OCI-LY1 (cell line): ENCODE data around the gene NPAS3.

Experiments used
- H2AFZ ChIP-seq: fragments of 200-600 bp; sonication (generic), shearing (Covaris generic); 2 replicates; pipeline ENCODE4 v1.6.0; 2014; ENCODE audit warnings: antibody characterized with exemption, mild to moderate bottlenecking, low read length
- H3F3A ChIP-seq: fragments of 200-600 bp; sonication (generic), shearing (Covaris generic); 2 replicates; pipeline ENCODE4 v1.6.0; 2014; ENCODE audit warnings: mild to moderate bottlenecking, antibody characterized with exemption, low read length, moderate library complexity; ENCODE audit not compliant: insufficient read depth
- H3K27ac ChIP-seq: fragments of 200-600 bp; sonication (generic); 2 replicates; pipeline ENCODE4 v1.5.1; 2014; ENCODE audit warnings: low read length, mixed run types, mild to moderate bottlenecking, low read depth; ENCODE audit not compliant: poor library complexity, severe bottlenecking
- H3K27me3 ChIP-seq: fragments of 200-600 bp; sonication (generic); 2 replicates; pipeline ENCODE4 v1.6.0; 2014; ENCODE audit warnings: antibody characterized with exemption, mild to moderate bottlenecking, low read length, moderate library complexity; ENCODE audit not compliant: insufficient read depth
- H3K36me3 ChIP-seq: fragments of 200-600 bp; sonication (generic); 2 replicates; pipeline ENCODE4 v1.6.1; 2014; ENCODE audit warnings: mild to moderate bottlenecking, antibody characterized with exemption, low read length, moderate library complexity, mixed read lengths; ENCODE audit not compliant: insufficient read depth
- H3K4me1 ChIP-seq: fragments of 200-600 bp; sonication (generic); 2 replicates; pipeline ENCODE4 v1.5.1; 2014; ENCODE audit warnings: mild to moderate bottlenecking, low read length, moderate library complexity; ENCODE audit not compliant: insufficient read depth, severe bottlenecking
- H3K4me2 ChIP-seq: fragments of 200-600 bp; sonication (generic), shearing (Covaris generic); 2 replicates; pipeline ENCODE4 v1.6.1; 2014; ENCODE audit warnings: low read length
- H3K4me3 ChIP-seq: fragments of 200-600 bp; sonication (generic); 2 replicates; pipeline ENCODE4 v1.5.1; 2014; ENCODE audit warnings: low read length, low read depth, mild to moderate bottlenecking, mixed read lengths; ENCODE audit not compliant: poor library complexity, severe bottlenecking
- H3K79me2 ChIP-seq: fragments of 200-600 bp; shearing (Covaris generic); 2 replicates; pipeline ENCODE4 v1.6.1; 2016; ENCODE audit warnings: mixed run types, low read length, mixed read lengths; ENCODE audit not compliant: insufficient read depth
- H3K9ac ChIP-seq: fragments of 200-600 bp; sonication (generic), shearing (Covaris generic); 2 replicates; pipeline ENCODE4 v1.6.1; 2014; ENCODE audit warnings: mild to moderate bottlenecking, low read length, mixed read lengths
- H3K9me2 ChIP-seq: fragments of 200-600 bp; sonication (generic), shearing (Covaris generic); 2 replicates; pipeline ENCODE4 v1.6.1; 2014; ENCODE audit warnings: low read depth, mild to moderate bottlenecking, low read length, mixed read lengths
- H3K9me3 ChIP-seq: fragments of 200-600 bp; shearing (Covaris generic); 2 replicates; pipeline ENCODE4 v1.6.1; 2014; ENCODE audit warnings: low read length, mixed read lengths
- H4K20me1 ChIP-seq: fragments of 200-600 bp; sonication (generic), shearing (Covaris generic); 2 replicates; pipeline ENCODE4 v1.6.0; 2016; ENCODE audit warnings: mild to moderate bottlenecking, low read length; ENCODE audit not compliant: insufficient read depth
- CTCF ChIP-seq: fragments of 200-600 bp; sonication (generic), shearing (Covaris generic); IDR thresholded peaks from 2 replicates; pipeline ENCODE4 v1.5.1; 2017; ENCODE audit warnings: mild to moderate bottlenecking, antibody characterized with exemption, low read length, moderate library complexity, mixed read lengths
- EZH2 ChIP-seq: fragments of 200-600 bp; sonication (generic), shearing (Covaris generic); IDR thresholded peaks from 2 replicates; pipeline ENCODE4 v1.8.0; 2017; ENCODE audit warnings: borderline replicate concordance, mixed run types, mild to moderate bottlenecking, antibody characterized with exemption, low read length, moderate library complexity, mixed read lengths

The NPAS3 gene

DNA sequence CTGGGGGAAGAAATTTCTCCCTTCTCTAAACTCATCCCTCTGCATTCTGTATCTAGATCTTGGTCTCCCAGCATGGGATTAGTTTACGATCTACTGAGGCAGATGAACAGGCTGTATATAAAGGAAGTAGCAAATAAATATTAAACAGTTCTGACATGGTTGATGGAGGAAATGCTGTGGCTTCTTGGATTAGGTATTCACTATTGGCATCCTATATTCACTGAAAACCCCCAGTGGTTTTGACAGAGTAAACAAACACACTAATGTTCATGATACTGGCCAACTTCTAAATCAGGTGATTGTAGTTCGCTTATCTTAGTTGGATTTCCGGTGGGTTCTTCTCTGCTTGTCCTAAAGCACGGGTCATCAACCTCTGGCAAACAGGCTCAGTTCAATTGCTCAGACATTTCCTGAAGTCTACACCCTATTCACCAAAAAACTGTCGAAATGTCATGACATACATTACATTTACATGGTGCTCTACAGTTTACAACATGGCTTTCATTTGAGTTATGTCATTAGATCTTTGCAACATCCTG is 578.3 kb downstream of the NPAS3 start:
- Histone ChIP-seq H3F3A (no peaks in the 10 kb centered on the region), H3K9ac (no peak overlapping the region), H3K27ac (no peak overlapping the region), H2AFZ (no peak overlapping the region), H3K4me3 (no peak overlapping the region), H4K20me1 (no peaks in the 10 kb centered on the region), H3K27me3 (no peaks in the 10 kb centered on the region), H3K36me3 (no peaks in the 10 kb centered on the region), H3K4me2 (no peak overlapping the region), H3K79me2 (no peaks in the 10 kb centered on the region), H3K9me2 (no peaks in the 10 kb centered on the region), H3K4me1 (no peaks in the 10 kb centered on the region), H3K9me3 (no peaks in the 10 kb centered on the region)
- TF ChIP-seq CTCF (no peak), EZH2 (no peak)

DNA sequence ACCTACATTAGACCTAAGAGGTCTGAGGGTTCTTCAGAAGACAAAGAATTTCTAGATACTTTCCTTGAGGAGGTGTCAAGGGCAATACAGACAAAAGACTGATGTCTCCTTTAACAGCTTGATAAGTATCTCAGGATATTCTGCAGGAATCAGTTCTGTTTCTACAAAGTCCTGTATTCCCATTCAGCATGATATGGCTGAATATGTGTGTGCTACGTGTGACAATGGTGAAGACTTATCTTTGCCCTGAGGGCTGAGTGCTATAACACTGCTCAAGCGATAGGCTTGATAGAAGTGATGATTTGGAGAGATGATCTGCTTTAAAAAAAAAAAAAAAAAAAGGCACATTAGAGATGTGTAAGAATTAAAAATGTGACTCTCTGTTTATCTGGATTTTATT is 582.5 kb downstream of the NPAS3 start:
- Histone ChIP-seq H3K9ac (no peak overlapping the region), H3K79me2 (no peaks in the 10 kb centered on the region), H3K36me3 (no peaks in the 10 kb centered on the region), H3K4me1 (no peaks in the 10 kb centered on the region), H3K4me2 (no peak overlapping the region), H3K27me3 (no peaks in the 10 kb centered on the region), H3K27ac (no peak overlapping the region), H3F3A (no peaks in the 10 kb centered on the region), H3K4me3 (no peak overlapping the region), H2AFZ (no peak overlapping the region), H3K9me3 (no peaks in the 10 kb centered on the region), H3K9me2 (no peaks in the 10 kb centered on the region), H4K20me1 (no peaks in the 10 kb centered on the region)
- TF ChIP-seq EZH2 (no peak), CTCF (no peak)

DNA sequence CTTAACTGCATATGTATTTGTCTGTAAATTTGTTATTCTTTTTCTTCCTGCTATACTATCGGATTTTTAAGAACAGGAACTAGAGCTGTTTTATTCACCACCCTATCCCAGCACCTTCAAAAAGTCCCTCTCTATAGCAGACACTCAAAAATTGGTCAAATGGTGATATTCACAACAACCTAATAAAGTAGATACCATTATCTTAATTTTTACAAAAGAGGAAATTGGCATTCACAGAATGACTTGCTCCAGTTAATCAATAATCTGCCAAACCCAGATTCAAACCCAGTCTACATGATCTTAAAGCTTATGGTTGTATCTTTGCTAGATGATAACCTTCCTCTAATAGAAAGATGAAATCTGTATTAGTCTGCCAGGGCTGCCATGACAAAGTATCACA is 585.6 kb downstream of the NPAS3 start:
- no peaks in the 10 kb centered on the region for H4K20me1 ChIP-seq
- H3K4me2 ChIP-seq, result no peak overlapping the region
- no peaks in the 10 kb centered on the region for H3K9me3 ChIP-seq
- no peak overlapping the region for H3K27ac ChIP-seq
- no peaks in the 10 kb centered on the region for H3F3A ChIP-seq
- H2AFZ ChIP-seq, result no peak overlapping the region
- no peaks in the 10 kb centered on the region for H3K9me2 ChIP-seq
- no peak for TF ChIP-seq EZH2
- no peak for TF ChIP-seq CTCF
- no peaks in the 10 kb centered on the region for H3K27me3 ChIP-seq
- H3K79me2 ChIP-seq, result no peaks in the 10 kb centered on the region
- no peak overlapping the region for H3K4me3 ChIP-seq
- H3K9ac ChIP-seq, result no peak overlapping the region
- no peaks in the 10 kb centered on the region for H3K36me3 ChIP-seq
- H3K4me1 ChIP-seq, result no peaks in the 10 kb centered on the region
